NCI-H2171 (cell line): ENCODE results near the gene PRELID3B.

Experiments
- DNase-seq: peaks from one replicate; lab custom pipeline; 2025; lab: John Stamatoyannopoulos, UW

The PRELID3B gene

GRCh38 chr20:58994390-58995159 is 48.0 kb downstream of the PRELID3B start:
- DNase-seq: no peak

- no peak for DNase-seq
Measured at GRCh38 chr20:58993332-58994248, 49.0 kb downstream of the PRELID3B start.

GRCh38 chr20:58992911-58993310 is 49.7 kb downstream of the PRELID3B start:
- DNase-seq: no peak

- DNase-seq: no peak
Measured at GRCh38 chr20:58991715-58992114, 50.9 kb downstream of the PRELID3B start.

GRCh38 chr20:58990651-58991445 is 51.7 kb downstream of the PRELID3B start:
- no peak for DNase-seq

- DNase-seq: no peak
Measured at GRCh38 chr20:58989196-58989595, 53.4 kb downstream of the PRELID3B start.

- no peak for DNase-seq
Measured at GRCh38 chr20:58988565-58988882, 54.1 kb downstream of the PRELID3B start.

GRCh38 chr20:58987790-58988564 is 54.6 kb downstream of the PRELID3B start:
- no peak for DNase-seq

- DNase-seq: no peak
Measured at GRCh38 chr20:58986968-58987517, 55.5 kb downstream of the PRELID3B start.

- DNase-seq: no peak
Measured at GRCh38 chr20:58986286-58986967, 56.2 kb downstream of the PRELID3B start.

- no peak for DNase-seq
Measured at GRCh38 chr20:58985656-58986055, 56.9 kb downstream of the PRELID3B start.

- DNase-seq: no peak
Measured at GRCh38 chr20:58984691-58985090, 57.9 kb downstream of the PRELID3B start.
